Activated CD8-positive, alpha-beta memory T cell treated with anti-CD3 and anti-CD28 coated beads, Interleukin-2, amount 50 U/mL, for 1 hour (primary cell): Measurements from ENCODE around the gene KIF13A.
"Not testable (repeated sequence)": the region's sequence is repeated elsewhere in the genome, so short reads cannot be mapped to it uniquely, and the experiment has no call there.

Source experiments
- DNase-seq: peaks from one replicate; pipeline ENCODE4 v3.0.0-alpha.2; 2020; ENCODE audit errors: extremely low read depth

The KIF13A gene

GRCh38 chr6:17932330-17932852 is 55.0 kb downstream of the KIF13A start:
- no peak for DNase-seq

DNA sequence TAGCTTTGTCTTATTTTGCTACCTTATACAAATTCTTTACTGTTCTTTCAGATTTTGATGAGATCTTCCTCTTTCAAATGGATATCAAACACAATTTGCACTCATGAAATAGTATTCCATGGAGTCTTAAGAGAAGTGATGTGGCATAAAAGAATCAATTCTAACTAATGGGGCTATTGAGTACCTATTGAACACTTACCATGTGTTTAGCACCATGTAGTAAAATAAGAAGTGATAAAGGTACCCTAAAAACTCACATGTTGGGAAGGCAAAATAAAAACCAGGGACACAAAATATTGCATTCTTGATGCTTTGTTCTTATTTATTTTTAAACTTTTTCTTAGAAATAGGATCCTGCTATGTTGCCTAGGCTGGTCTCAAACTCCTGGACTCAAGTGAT is 56.2 kb downstream of the KIF13A start:
- DNase-seq = no peak

DNA sequence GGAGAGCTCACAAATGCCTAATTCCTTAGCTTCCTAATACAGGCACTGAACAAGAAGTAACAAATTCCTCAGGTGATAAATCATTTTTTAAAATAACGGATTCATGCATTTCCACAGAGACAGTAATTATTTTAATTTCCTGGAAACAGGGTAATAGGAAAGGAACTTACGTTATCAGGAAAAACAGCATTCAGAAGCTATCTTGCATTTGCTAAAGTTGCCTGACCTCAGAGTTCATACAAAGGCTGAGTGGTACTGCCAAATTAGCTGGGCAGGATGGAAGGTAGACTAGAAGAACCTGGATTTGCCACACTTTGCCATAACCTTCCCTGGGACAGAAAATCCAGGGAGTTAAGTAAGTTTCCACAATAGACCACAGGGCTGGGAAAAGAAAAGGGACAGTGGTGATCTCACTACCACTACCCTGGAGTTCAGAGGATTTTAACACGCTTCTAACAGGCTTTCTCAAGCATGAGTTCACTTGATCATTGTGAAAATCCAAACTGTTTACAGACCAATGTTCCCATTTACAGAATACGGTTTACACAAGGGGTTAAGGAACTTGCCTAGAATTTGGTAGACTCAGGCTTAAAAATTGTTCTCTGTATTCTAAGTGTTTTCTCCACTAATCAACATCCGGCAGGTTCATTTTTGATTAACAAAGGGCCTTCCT is 57.0 kb downstream of the KIF13A start:
- DNase-seq = no peak

DNA sequence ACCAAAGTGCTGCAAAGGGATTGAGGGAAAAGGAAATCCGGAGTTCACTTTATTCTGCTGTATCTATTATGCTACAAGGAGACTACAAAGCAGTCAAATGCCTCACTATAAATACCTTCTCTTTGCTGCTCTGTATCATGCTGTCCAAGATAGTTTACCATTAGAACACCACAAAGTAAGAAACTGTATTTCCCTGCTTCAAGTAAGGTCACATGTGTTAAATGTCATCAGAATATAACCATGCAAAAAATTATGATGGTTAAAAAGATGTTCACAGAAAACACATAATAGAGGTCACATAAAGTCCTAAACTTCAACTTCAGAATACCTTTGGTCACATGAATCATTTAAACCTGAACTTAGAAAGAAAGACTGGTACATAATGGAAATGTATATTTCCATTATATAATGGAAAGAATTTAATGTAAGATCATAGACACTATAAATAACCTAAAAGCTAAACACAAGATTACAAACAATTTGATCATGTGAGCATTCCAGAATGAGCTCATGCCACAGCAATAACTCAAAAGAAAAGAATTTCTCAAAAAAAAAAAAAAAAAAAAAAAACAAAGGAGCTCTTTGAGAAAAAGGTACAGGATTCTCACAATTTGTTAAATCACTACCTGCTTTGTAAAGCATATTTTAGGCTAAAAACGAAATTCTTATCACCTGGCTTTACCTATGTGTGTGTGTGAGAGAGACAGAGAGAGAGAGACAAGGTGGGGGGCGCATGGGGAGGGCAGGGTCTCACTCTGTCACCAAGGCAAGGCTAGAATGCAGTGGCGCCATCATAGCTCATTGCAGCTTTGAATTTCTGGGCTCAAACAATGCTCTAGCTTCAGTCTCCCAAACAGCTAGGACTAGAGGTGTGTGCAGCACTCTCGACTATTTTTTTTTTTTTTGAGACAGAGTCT is 58.7 kb downstream of the KIF13A start:
- DNase-seq = no peak

GRCh38 chr6:17927705-17928104 is 59.7 kb downstream of the KIF13A start:
- DNase-seq = no peak

GRCh38 chr6:17923401-17923863 is 64.0 kb downstream of the KIF13A start:
- no peak for DNase-seq

GRCh38 chr6:17921454-17921853 is 66.0 kb downstream of the KIF13A start:
- no peak for DNase-seq

DNA sequence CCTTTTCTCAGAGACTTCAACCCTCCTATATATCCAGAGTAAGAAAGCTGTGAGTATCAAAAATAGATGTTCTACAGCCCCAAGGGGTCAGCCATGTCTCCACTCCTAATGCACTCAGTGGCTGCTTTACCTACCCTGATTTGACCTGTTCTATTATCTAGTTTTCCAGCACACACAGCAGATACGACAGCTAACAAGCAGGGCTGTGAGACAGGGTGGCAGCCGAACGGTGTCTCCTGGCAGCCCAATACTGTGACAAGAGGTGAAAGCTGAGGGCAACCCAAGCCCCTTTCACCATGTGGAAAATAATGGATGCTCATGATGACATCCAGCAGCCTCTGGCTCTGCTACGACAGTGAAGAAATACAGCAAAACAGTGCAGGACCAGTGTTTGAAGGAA is 67.9 kb downstream of the KIF13A start:
- DNase-seq = no peak

DNA sequence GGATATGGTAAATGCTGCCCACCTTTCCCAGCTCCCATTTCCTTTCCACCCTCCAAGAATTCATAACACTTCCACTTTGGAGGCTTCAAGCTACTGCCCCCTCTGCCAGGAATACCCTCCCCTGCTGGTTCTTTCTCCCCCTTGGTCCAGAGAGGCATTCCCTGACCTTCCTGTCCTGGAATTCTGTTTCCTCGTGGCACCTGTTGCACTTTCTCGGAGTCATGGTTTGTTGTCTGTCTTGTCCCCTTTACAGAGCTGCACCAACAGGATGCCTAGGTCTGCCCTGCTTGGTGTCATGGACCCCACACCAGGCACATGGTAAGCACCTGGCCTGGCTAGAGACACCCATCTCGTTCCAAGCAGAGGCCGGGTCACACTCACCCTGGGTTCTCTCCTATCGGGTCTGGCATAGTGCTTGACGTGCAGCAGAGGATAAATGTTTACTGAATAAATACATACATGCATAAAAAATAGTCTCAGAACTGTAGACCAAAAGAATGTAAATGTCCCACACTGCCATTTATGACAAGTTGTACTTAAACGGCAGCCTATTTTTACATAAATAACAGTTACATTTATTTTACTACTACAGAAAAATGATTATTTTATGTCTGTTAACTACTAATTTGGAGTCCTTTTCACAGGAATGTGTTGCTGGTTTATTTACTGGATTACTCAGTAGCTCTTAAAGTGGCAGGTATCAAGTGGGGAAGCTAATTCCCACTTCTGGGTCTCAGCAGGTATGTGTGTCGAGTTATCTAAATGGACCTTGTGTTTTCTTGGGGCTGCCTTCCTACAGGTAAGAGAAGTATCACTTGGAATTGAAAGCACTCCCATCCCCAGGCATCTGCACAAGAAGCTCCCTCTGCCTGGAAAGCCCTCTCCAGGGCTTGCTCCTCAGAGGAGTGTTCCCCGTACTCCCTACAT is 69.3 kb downstream of the KIF13A start:
- no peak for DNase-seq

GRCh38 chr6:17914651-17915050 is 72.8 kb downstream of the KIF13A start:
- DNase-seq = no peak

- no peak for DNase-seq
Observed at GRCh38 chr6:17912521-17912920, 74.9 kb downstream of the KIF13A start.

- DNase-seq = not testable (repeated sequence)
Observed at GRCh38 chr6:17911656-17912055, 75.8 kb downstream of the KIF13A start.

DNA sequence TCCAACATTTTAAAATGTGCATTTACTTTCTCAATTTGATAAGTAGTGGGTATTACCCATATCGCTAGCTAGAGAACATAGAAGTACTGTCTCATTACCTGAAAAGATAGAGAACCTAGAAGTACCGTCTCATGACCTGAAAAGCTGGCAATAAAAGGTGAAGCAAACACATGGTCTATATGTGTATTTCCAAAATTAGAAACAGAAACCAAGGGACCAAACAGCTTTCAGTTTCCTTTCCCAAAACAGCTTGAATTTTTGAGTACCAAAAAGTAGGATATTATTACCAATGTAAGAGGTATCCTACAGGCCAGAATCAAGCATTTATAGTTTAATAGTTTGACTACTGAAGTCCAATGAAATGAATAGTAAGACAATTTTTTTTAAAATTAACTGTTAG is 77.2 kb downstream of the KIF13A start:
- DNase-seq = no peak

DNA sequence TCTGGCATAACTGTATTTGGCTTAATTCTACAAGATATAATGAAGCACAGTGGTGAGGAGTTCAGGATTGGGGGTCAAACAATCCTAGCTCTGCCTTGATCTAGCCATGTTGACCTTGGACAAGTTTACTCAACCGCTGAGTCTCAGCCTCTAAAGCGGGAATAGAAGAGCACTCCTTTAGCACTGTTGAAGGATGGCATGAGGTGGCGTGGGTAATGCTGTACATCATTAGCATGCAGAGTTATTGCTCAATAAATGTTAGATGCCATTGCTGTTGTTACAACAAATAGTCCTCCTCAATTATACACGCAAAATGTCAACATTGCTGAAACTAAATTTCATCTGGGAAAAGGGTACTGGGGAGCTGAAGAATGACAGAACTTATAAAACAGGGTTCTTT is 78.6 kb downstream of the KIF13A start:
- DNase-seq = no peak

GRCh38 chr6:17907406-17908229 is 79.8 kb downstream of the KIF13A start:
- DNase-seq = no peak

GRCh38 chr6:17905611-17906592 is 81.5 kb downstream of the KIF13A start:
- DNase-seq = no peak

DNA sequence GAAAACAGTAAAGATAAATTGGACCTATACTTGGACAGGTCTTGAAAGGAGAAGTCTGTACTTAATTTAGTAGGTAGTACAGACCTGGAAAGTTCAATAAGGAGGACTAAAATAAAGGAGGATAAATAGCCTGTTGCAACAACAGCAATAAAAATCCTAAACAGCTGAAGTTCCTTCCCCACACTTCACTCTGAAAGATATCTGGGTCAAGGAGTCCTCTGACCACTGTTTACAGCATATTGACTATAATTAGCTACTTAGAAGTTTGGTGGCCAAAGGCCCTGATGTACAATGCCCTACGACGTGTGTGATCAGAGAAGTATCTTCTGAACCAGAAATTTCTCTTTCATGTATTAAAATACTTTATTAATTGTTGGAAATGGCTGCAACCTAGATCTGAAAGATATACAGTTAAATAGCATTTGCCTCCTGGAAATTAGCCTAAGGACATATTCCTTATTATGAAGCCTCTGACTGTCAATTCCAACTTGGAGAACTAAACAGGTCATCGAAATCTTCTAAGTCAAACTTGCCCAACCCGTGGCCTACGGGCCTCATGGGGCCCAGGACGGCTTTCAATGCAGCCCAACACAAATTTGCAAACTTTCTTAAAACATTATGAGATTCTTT is 82.8 kb downstream of the KIF13A start:
- DNase-seq = no peak

DNA sequence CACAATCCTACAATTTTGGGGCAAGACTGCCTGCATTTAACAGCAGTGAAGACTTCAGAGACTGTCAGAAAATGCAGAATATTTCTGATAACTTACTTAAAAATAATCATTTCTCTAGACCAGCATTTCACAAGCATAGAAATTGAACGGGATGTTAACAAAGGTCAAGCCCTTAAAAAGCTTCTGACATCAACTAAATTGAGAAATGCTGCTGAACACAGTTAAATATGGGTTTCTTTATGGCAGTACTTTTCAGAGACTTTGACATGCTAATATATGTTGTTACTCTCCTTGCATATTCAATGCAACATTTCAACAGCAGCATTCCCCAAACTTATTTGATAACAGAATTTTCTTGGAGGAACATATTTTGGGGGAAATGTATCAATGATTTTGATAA is 84.5 kb downstream of the KIF13A start:
- DNase-seq = no peak

DNA sequence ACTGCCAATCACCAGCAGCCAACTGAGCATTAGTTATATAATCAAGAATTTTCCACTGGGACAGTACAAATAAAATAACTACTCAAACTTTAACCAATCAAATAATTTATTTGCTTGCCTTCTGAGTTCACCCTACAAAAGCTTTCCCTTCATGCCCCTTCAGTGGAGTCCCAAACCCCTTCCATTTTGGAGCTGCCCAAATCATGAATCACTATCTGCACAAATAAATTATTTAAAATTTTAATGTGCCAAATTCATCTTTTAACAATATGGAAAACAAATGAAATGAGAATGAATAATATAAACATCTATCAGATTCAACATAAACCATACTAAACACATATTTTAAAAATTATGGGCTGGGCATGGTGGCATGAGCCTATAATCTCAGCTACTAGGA is 85.9 kb downstream of the KIF13A start:
- DNase-seq = no peak
